T-helper 9 cell (primary cell): ENCODE results near the gene DPP9.
"Not testable (repeated sequence)": the region's sequence is repeated elsewhere in the genome, so short reads cannot be mapped to it uniquely, and the experiment has no call there.

ENCODE experiments used
- DNase-seq: peaks from one replicate; pipeline ENCODE4 v3.0.0-alpha.2; 2020

Gene DPP9

DNA sequence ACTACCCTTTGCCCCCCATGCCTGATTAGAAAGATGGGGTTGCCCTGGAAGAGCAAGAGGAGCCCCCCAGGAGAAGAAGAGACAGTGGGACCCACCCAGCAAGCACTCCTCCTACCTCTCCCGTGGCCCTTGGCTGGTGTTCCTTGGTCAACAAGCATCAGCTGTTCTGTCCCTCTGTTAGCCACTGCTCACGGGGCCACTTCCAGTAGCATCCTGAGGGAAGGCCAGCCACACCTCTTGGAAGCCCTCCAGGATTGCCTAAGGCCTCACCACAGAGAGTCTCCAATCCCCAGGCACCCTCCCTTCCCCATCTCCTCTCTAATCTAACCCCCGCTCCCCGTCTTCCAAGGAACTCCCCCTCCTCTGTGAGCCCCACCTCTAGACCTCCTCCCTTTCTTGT, 15.1 kb upstream of the DPP9 start:
- DNase-seq: no peak

DNA sequence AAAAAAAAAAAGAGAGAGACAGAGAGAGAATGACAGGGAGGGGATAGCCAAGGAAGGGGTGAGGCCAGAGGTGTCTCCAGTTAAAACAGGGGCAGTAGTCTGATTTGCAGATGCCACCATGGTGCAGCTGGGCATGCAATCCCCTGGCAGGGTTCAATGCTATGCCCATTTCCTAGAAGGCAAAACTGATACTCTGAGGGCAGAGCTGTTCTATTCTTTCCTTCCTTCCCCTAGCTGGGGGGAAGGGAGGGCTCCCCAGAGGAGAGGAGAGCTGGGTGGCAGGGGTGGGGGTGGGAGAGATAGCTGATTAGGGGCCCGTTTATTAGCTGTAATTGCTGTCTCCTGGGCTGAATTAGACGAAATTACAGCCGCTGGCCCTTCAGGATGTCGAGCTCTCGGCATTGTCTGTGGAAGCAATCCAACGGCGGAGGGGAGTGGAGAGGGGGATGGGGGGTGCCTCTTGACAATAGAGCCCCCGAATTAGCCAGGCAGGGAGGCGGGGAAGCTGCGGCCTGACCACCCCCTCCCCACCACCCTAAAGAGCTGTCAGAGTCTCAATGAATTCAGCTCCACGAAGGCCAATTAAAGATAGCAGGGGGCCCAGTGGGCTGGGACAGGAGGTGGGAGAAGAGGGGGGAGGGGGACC, 14.4 kb upstream of the DPP9 start:
- no peak for DNase-seq

DNA sequence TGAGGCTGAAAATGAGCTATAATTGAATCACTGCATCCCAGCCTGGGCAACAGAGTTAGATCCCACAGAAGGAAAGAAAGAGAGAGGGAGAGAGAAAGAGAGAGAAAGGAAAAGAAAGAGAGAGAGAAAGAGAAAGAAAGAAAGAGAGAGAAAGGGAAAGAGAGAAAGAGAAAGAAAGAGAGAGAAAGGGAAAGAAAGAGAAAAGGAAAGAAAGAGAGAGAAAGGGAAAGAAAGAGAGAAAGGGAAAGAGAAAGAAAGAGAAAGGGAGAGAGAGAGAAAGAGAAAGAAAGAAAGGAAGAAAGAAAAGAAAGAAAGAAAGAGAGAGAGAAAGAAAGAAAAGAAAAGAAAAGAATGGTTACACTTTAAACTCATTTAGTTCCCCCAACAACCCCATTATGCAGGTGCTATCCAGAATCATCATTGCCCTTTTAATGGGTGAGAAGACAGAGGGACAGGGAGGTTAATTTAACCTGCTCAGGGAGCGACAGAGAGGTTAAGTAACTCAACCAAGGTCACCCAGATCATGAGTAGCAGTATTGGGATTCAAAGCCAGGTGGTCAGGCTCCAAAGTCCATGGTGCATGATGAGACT, 10.2 kb upstream of the DPP9 start:
- no peak for DNase-seq

DNA sequence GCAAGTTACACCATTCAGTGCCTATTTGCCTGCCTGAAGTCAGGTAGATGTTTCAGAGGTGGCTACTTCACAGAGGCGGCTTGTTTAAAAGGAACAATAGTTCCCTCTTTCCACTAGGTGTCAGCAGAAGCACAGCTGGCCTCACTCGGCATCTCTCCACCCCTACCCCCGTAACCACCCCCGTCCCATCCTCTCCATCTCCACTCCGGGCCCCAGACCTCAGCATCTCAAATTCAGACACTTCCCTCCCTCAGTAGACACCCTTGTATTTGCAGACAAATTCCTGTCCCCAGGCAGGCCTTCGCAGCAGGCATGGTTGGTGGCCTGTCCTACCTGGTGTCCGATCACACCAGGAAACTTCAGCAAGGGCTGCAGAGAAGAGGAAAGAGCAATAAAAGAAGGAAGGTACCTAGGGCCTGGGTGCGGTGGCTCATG, 9.1 kb upstream of the DPP9 start:
- peak; percentile 29 for DNase-seq

DNA sequence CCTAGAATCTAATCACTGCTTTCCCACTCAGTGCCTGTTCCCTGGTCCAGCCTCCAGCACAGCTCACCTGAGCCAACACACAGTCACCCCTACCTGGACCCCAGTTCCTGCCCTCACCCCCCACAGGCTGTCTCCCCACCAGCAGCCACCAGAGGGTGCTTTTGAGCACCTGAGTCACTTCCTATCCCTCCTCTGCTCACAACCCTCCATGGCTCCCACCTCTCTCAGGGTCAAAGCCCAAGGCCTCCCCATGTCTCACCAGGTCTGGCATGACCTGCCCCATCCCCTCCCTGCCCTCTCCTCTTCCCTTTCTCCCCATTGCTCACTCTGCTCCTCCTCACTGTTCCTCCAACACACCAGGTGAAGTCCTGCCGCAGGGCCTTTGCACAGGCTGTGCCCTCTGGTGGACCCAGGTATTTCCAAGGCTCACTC, 7.1 kb upstream of the DPP9 start:
- peak; percentile 56 for DNase-seq

DNA sequence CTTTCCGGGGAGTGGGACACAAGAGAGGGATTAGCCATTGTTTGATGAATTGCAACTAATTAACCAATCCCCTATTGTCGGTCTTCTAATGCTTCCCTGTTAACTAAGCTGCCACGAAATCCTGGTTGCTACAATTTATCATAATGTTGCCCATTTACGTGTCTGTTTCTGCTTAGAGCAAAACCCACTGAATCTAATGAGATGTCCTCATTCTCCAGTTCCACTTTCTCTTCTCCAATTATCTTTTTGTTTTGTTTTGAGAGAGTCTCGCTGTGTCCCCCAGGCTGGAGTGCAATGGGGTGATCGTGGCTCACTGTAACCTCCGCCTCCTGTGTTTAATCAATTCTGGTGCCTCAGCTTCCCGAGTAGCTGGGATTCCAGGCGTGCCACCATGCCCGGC, 5.2 kb upstream of the DPP9 start:
- no peak for DNase-seq

DNA sequence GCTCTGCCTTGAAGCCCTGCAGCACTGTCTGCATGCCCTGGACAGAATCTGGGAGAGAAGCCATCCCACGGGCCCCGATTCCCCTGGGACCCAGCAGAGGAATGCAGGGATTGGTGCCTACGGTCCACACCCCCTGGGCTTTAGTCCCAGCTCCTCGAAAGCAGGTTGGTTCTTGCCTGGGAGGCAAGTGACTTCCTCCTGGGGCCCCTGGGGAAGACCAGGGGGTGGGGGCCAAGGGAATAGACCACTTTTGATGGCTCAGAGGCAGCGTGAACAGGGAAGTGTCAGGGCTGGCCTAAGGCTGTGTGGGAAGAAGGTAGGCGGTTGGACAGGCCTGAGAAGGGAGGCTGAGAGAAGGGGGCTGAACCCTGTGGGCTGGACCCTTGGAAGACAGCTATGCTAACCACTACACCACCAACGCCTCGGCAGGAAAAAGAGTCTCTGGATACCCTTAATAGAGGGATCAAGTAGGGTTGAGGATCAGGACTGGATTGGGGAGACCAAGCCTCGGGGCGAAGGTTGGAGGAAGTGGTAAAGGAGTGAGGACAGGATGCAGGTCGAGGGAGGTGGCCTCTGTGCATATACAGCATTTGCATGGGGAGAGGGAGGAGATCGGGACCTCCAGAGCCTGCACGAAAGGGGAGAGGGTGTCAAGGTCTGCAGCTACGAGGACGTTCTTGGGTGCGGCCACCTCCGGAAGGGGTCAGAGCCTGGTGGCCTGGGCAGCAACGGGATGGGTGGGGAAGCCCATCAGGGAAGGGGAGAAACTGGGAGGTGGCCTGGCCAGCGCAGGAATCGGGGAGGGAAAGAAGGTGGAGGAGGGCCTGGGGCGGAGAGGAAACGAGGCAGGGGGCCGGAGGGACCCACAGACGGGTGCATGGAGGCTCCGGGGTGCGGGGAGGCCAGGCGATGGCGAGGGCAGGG, 709 bp downstream of the DPP9 start:
- no peak for DNase-seq

DNA sequence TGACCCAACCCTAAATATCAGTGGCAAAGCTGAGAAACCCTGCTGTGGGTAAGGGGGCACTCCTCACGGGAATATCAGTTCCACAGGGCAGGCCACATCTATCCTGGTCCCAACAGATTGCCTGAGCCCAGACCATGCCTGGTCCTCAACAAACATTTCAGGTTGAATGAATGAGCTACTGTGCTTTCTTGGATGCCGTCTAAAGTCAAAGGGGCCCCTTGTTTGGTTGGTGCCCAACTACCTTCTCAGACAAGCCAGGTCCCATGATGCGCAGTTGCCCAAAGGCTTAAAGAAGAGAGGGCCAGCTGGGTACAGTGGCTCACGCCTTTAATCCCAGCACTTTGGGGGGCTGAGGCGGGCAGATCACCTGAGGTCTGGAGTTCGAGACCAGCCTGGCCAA, 2.4 kb downstream of the DPP9 start:
- DNase-seq: no peak

DNA sequence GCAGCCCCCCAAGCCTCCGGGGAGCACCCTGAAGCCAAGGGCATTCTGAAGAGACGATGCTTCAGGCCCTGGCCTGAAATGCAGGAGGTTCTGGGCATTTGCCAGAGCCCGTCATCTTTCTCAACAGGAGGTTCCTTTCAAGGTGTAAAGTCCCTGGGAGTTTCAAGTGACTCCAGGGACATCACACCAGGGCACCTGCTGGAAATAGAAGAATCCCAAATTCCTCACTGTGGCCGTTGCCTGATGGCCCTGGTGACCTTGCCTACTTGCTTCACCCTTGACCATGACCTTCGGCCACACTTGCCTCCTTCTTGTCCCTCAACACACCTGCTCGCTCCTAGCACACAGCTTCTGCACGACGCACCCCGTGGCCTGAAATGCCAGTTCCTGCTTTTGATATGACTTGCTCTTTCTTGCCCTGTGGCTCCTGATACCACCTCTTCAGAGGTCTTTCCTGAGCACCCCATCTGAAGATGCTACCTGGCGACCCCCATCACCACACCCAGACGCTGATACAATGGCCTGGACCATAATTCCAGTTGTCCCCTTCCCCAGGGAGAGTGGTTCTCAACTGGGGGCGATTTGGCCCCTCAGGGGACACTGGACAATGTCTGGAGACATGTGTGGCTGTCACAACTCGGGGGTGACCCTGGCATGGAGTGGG, 3.5 kb downstream of the DPP9 start:
- DNase-seq: no peak

DNA sequence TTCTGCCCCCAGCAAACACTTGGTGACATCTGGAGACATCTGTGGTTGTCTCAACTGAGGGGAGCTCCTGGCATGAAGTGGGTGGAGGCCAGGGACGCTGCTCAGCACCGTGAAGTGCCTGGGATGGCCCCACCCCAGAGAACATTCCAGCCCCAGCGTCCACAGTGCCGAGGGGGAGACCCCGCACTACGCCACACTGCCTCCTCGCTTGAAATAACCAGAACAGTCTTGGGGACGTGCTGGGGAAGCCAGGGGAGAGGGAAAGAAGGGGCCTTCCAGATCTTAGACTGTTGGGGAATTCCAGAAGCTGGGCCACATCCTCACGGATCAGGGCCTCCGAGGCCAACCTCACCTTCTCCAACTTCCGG, 4.2 kb downstream of the DPP9 start:
- DNase-seq: no peak

DNA sequence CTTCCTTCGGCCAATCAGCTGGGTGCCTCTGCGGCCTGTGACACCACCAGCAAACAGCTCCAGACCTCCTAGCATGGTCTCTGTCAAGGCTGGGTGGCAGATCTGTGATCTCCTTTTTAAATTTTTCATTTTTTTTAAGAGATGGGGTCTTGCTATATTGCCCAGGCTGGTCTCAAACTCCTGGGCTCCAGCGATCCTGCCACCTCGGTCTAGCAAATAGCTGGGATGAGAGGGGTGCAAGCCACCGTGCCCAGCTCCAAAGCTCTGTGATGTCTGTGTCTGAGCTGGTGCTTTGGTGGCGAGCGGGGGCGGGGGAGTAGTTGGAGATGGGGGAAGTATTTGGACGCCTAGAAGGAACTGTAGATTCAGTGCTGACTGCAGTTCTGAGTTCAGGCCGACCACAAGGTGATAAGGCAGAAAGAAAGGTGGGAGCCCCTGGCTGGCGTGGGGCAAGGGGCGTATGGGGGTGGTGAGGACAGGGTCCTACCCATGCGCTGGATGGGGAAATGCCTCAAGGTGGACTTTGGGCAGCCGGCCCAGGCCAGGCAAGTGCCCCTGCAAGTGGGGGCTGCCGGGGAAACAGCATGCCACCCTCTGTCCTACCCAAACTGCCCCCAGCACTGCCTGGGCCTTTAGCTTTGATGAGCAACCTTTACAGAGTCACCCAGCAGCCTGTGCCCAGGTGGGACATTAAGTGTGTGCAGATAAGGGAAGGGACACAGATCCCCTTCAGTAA, 5.5 kb downstream of the DPP9 start:
- DNase-seq: no peak

DNA sequence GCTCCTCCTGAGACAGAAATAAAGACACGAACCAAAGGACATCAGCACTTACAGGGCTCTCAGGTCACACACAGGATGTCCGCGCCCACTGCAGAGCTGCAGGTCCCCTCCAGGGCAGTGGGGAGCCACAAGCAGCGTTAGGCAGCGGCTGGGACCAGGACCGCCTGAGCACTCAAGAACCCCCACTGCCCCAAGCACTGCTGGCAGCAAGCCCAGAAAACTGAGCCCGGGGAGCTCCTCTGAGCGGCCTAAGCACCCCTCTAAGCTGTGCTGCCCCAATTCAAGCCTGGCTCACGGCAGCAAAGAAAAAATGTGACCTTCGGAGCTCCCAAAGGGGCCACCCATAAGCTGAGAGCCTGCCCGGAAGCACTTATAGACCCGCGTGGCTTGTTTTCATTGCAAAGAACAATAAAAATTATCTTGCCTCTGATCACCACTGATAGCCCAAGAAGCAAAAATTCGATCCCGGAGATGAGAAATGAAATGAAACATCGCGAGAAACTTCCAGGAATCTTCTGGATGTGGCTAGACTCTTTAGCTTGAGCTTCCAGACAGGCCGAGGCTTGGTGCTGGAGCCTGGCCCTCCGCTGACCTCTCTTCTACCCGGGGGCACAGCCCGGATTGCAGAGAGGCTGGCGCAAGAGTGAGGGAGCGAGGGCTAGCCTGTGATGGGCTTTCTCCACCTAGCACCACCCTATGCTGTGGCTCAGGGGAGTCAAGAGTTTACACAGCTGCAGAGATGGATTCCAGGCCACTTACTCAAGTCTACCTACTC, 6.3 kb downstream of the DPP9 start:
- DNase-seq: no peak

DNA sequence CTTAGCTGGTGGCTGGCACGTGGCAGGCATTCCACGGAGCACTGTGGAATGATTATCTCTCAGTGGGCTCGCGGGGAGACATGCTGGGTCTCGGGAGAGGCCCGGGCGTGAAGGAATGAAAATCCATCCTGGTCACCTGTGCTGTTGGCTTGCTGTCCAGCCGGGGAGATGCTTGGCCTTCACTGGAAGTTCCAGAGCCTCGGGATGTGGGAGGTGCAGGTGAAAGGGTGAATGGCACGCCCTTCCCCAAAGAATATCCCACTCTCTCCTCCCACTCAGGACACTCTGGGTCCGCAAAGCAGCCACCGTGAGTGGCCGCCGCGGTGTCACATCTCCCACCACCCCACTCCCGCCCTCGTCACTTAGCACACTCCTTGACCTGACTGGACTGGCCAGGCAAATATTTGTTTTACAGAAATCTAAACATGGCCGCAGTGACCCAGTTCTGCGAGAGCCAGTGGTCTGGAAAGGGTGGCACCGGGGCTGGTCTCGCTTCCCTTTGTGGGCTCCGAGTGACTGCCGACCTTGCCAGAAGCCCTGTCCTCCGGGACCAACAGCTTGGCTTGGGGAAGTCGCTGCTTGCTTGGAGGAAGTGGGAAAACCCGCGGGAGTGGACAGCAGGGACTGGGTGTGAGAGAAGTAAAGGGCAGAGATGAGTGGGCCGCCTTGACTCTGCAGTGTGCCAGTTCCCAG, 8.0 kb downstream of the DPP9 start:
- no peak for DNase-seq

DNA sequence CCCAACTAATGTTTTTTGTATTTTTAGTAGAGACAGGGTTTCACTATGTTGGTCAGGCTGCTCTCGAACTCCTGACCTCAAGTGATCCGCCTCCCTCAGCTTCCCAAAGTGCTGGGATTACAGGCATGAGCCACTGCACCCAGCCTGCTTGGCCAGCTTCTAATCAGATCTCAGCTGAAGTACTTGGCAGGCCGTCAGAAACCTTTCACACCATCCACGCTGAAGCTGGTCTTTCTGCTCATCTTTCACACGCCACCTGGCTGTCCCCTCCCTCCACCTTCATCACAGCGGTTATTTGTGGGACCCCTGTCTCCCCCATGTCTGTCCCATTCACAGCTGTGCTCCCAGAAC, 8.5 kb downstream of the DPP9 start:
- DNase-seq: not testable (repeated sequence)

DNA sequence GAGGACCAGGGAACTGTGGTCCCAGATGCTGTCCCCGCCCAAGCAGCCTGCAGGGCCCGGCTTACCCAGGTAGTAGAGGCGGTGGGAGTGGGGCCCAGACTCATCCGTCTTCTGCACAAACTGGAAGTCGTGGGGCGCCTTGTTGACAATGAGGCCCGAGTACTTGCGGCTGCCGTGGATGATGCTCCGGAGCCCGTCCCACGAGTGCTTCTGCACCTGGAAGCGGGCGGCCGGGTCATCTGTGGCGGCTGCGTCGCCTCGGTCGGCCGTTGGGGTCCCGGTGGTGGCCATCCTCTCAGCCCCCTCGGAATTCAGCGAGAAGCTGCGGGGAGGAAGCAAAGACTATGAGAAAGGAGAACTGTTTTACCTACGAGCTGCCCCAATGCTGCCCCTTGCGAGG, 9.6 kb downstream of the DPP9 start:
- no peak for DNase-seq

DNA sequence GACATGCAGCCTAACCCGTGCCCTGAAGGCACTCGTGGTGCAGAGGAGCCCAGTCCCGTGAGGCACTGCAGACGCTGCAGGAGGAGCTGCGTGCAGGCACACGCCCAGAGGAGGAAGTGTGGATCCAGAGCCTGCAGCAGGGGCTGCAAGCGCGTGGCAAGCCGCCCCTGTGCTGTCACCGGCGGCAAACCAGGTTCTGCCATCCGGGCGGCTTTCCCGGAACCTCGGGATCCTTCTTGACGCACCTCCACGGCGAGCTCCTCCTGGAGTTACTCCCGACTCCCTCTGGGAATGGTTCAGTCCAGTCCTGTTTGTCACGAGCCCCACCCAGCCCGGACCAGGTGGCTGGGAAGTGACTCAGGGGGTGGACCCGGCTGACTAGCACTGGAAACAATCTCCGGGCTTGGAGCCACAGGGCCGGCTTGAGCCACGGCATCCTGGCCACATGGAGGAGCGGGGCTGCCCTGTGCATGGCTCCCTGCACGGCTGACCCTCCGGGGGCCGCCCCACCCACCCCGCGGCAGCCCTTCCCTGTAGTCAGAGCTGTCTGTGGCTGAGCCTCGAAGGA, 10.2 kb downstream of the DPP9 start:
- no peak for DNase-seq

DNA sequence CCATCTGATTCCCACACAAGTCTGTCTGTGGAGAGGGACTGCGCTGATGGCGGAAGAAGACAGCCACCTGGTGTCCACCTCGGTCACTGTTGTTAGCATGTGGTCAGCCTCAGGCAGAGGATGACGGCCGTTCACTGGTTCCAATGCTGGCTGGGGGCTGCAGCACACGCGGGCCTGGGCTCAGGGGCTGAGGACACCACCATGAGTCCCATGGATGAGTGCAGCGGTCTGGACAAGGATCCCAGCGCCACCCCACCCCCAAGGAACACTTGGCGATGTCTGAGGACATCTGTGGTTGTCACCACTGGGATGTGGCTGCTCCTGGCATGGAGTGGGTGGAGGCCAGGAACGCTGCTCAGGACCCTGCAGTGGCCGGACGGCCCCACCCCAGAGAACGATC, 10.9 kb downstream of the DPP9 start:
- DNase-seq: no peak

DNA sequence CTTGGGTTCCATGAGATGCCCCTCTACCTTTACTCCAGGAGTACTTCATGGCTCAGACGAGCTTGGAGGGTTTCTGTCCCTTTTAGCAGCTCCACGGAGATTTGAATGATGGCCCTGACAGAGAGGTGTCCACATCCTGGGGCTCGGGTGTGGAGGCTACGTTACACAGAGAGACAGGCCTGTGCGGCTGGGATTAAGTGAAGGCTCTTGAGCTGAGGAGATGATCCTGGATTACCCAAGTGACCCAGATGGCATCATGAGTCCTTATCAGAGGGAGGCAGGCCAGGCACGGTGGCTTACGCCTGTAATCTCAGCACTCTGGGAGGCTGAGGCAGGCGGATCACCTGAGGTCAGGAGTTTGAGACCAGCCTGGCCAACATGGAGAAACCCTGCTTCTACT, 12.4 kb downstream of the DPP9 start:
- no peak for DNase-seq

DNA sequence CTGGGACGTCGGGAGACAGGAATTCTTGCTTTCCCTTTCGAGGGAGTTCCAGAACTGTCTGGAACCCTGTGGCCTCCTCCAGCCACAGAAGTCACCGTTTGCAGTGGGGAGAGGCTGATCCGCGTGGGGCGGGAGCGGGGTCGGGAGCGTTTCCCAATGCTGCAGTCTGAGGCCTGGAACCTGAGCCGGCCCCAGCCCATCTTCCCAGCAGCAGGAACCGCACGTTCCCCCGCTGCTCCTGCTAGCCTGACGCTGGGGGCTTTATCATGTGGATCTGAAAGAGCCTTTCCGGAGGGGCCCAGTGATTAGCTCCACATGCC, 13.4 kb downstream of the DPP9 start:
- no peak for DNase-seq

DNA sequence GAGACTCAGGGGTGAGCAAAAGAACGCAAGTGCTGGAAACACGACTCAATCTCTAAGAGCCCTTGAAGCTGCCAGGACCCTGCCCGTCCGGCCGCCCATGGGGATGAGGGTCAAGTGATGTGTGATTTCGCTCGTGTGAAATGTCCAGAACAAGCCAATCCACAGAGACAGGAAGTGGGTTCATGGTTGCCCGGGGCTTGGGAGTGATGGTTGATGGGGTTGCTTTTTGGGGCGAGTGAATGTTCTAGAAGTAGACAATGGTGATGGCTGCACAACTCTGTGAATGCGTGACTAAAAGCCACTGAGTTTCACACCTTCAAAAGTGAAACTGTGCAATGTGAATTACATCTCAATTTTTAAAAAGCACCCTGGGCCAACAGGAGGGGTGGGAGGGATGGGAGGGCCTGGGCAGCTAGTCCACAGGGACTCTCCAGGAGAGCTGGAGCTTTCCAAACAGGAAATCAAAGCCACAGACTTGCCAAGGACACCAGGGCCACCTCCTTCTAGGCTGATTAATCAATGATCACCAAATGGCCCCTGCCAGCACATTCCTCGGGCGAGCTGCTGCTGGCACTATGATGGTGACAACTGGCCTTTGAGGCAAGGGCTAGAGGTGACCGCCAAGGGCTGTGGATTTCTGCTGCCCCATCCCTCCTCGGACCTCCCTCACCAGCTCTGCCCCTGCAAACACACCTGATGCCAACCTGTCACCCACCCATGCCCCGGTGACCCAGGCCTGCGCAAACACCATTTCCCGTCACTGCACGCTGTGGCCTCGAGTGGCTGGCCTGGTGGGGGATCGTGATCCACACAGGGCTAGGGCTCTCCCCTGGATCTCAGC, 14.0 kb downstream of the DPP9 start:
- DNase-seq: no peak
